K562 (cell line): ENCODE data around the gene NR0B2. TPM values are rescaled to one million over a fixed set of nuclear protein-coding genes. Genes with fewer than 3 reads are reported as not detected.
A peak's percentile ranks its signal among the peaks of the same experiment; 100 is the strongest.

Experiments
- ASH1L ChIP-seq: fragments of 450-650 bp; IDR thresholded peaks from 2 replicates; pipeline ENCODE4 v1.6.1; 2018; ENCODE audit warnings: borderline replicate concordance, mild to moderate bottlenecking, low read depth; ENCODE audit not compliant: partially characterized antibody
- BACH1 ChIP-seq: fragments of 200-800 bp; sonication (Bioruptor generic); IDR thresholded peaks from 2 replicates; pipeline ENCODE4 v1.6.1; 2016; ENCODE audit warnings: missing genetic modification characterization, missing compliant biosample characterization
- CBFA2T3 ChIP-seq: fragments of 450-650 bp; IDR thresholded peaks from 2 replicates; pipeline ENCODE4 v1.6.1; 2017
- CSDE1 ChIP-seq, 2 experiments: fragments of 450-650 bp; IDR thresholded peaks; 2 replicates each; pipeline ENCODE4 v1.6.1; 2016; ENCODE audit warnings: mild to moderate bottlenecking in 1 of 2
- CTCF ChIP-seq, 3 experiments: IDR thresholded peaks in 2 of 3; conservative IDR thresholded peaks in 1 of 3; 2 replicates each; pipeline ENCODE4 v1.5.1; 2011 to 2012; ENCODE audit warnings: low read length in 3 of 3, mild to moderate bottlenecking in 3 of 3, control low read depth in 2 of 3, improper control_type of control experiment in 1 of 3, inconsistent platforms in 1 of 3, low read depth in 1 of 3, mixed read lengths in 1 of 3, moderate library complexity in 1 of 3; ENCODE audit not compliant: insufficient read depth in 2 of 3
- GTF2A2 ChIP-seq: IDR thresholded peaks from 2 replicates; pipeline ENCODE4 v1.6.1; 2016; ENCODE audit warnings: mild to moderate bottlenecking, missing genetic modification characterization, missing compliant biosample characterization
- JUNB ChIP-seq: fragments of 450-650 bp; formaldehyde crosslinking; conservative IDR thresholded peaks from 2 replicates; pipeline ENCODE4 v1.4.0; 2020; ENCODE audit warnings: mild to moderate bottlenecking
- LEF1 ChIP-seq: fragments of 450-650 bp; IDR thresholded peaks from 2 replicates; pipeline ENCODE4 v1.6.1; 2016; ENCODE audit warnings: mild to moderate bottlenecking
- MAFG ChIP-seq: fragments of 450-650 bp; conservative IDR thresholded peaks from 2 replicates; pipeline ENCODE4 v1.6.1; 2016; ENCODE audit warnings: missing genetic modification characterization, missing compliant biosample characterization
- RERE ChIP-seq: sonication (generic); formaldehyde crosslinking; IDR thresholded peaks from 2 replicates; pipeline ENCODE4 v1.8.0; 2023; ENCODE audit warnings: missing genetic modification reagents, mild to moderate bottlenecking, borderline replicate concordance
- SLC30A9 ChIP-seq: fragments of 250-450 bp; sonication (Bioruptor Pico); IDR thresholded peaks from 2 replicates; pipeline ENCODE4 v1.8.0; 2022; ENCODE audit warnings: mild to moderate bottlenecking, moderate library complexity
- SMAD2 ChIP-seq: fragments of 150-350 bp; IDR thresholded peaks from 2 replicates; pipeline ENCODE4 v1.6.1; 2014; ENCODE audit warnings: low read depth, mild to moderate bottlenecking, low read length
- ZBTB26 ChIP-seq: fragments of 450-650 bp; formaldehyde crosslinking; IDR thresholded peaks from 2 replicates; pipeline ENCODE4 v1.4.0; 2022; ENCODE audit warnings: missing genetic modification characterization
- ZNF280B ChIP-seq: fragments of 250-450 bp; sonication (Bioruptor Pico); IDR thresholded peaks from 2 replicates; pipeline ENCODE4 v1.5.1; 2021; ENCODE audit warnings: mild to moderate bottlenecking
- ZNF311 ChIP-seq: fragments of 250-450 bp; sonication (Bioruptor Pico); IDR thresholded peaks from 2 replicates; pipeline ENCODE4 v1.4.0; 2020; ENCODE audit warnings: mild to moderate bottlenecking, moderate library complexity
- ZNF512 ChIP-seq: IDR thresholded peaks from 2 replicates; pipeline ENCODE4 v1.6.1; 2016; ENCODE audit warnings: missing genetic modification characterization, missing compliant biosample characterization
- polyA plus RNA-seq, 8 experiments: library from polyadenylated mRNA; depleted of rRNA in 4 of 8; stranded (reverse) in 5 of 8; unstranded in 3 of 8; fragments of >200 nt; fragmentation: Nextera tagmentation in 2 of 8; fragmentation: Illumina TruSeq in 1 of 8; extraction: Ambion mirVana in 2 of 8; extraction: Trizol in 1 of 8; gene quantifications; 2 replicates each; pipeline versions ENCODE4 v1.2.1 to v1.2.3, GENCODE V29; 2011 to 2014; ENCODE audit warnings: inconsistent platforms in 1 of 8, missing spikeins in 1 of 8
- total RNA-seq, 7 experiments: library from RNA; depleted of rRNA in 6 of 7; stranded (reverse); fragments of >200 nt in 6 of 7; fragmentation: Illumina TruSeq in 2 of 7; extraction: Trizol in 2 of 7; gene quantifications; 2 replicates each; pipeline versions ENCODE4 v1.2.1 to v1.2.3, GENCODE V29; 2011 to 2021; ENCODE audit warnings: low replicate concordance in 1 of 7

Gene NR0B2
- total and polyA plus RNA-seq, 9 of the 15 experiments (the other 6 are each of a cell fraction or from before 2014, with no cell fraction given) = not detected

GRCh38 chr1:26959722-26960624 lies 46.2 kb upstream of the NR0B2 start, which contains the start of gene KDF1 (continued):
- TF ChIP-seq MAFG = no peak
- TF ChIP-seq CBFA2T3 = no peak
- TF ChIP-seq RERE (CRISPR knock-in tag) = no peak
- no peak for TF ChIP-seq ZNF311 (CRISPR knock-in tag)
- peak in 2 of 3 experiments; percentile 26 to 41; a peak in 2 of 6 replicates for TF ChIP-seq CTCF (IDR thresholded peaks at IDR 0.05 in 2 of 3, conservative IDR thresholded peaks at IDR 0.05 in 1 of 3; ENCODE audit: insufficient read depth in 2 of 3, low read depth in 1 of 3, low read length in 3 of 3)
- TF ChIP-seq ASH1L = no peak
- TF ChIP-seq SLC30A9 = no peak
- no peak for TF ChIP-seq SMAD2
- TF ChIP-seq JUNB (CRISPR knock-in tag) = no peak
- no peak for TF ChIP-seq GTF2A2 (tag)
- TF ChIP-seq CSDE1 (IDR thresholded peaks at IDR 0.05) = no peak
- no peak for TF ChIP-seq LEF1
- TF ChIP-seq ZBTB26 (CRISPR knock-in tag) = no peak
- no peak for TF ChIP-seq BACH1 (tag)
- TF ChIP-seq ZNF512 (tag) = no peak
- TF ChIP-seq ZNF280B (CRISPR knock-in tag) = no peak
